PC-9 (cell line): ENCODE measurements around the gene IFITM10.

ENCODE experiments used
- EZH2 ChIP-seq: fragments of 200-600 bp; sonication (generic); IDR thresholded peaks from 2 replicates; pipeline ENCODE4 v1.8.0; 2017; ENCODE audit warnings: antibody characterized with exemption, low read depth
- TF ChIP-seq, protein P1 (sequence below): fragments of 200-600 bp; sonication (generic); conservative IDR thresholded peaks from 2 replicates; pipeline ENCODE4 v1.6.1; 2017; ENCODE audit warnings: mixed run types, antibody characterized with exemption, mild to moderate bottlenecking, moderate library complexity

DNA sequence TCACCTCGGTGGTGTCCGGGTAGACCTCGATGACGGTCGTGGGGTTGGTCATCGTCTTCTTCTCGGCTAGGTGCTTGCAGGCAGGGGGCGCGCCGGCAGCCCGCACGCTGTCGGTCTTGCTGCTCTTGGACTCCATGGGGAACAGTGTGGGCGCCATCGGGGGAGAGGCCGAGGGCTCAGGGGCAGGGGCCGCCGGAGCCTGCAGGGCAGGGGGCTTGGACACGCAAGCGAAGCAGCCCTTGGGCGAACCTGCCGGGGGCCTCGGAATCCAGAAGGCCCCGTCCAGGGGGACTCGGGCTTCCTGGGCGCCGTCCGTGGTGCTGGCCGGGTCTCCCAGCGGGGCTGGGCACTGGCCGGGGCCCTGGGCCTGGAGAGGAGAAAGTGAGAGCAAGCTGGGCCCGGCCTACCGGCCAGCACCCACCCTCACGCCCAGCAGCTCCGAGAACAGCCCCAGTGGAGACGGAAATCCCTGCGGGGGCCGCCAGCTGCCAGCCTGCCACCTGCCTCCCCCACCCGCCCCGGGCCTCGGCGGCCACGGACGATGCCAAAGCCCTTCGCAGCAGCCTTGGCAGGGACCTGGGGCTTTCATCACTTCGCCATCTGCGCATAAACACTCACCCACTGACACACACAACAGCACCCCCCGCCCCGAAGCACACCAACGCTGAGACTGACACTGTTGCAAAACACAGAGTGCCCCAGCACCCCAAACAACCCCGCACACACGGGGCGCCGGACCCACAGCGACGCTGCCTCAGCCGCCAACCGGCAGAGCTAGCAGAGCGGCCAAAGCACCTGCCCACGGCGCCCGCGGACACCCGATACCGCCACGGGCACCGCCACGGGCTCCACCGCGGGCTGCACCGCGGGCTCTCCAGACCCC lies 2.4 kb downstream of the IFITM10 start:
- TF ChIP-seq, protein P1, sequence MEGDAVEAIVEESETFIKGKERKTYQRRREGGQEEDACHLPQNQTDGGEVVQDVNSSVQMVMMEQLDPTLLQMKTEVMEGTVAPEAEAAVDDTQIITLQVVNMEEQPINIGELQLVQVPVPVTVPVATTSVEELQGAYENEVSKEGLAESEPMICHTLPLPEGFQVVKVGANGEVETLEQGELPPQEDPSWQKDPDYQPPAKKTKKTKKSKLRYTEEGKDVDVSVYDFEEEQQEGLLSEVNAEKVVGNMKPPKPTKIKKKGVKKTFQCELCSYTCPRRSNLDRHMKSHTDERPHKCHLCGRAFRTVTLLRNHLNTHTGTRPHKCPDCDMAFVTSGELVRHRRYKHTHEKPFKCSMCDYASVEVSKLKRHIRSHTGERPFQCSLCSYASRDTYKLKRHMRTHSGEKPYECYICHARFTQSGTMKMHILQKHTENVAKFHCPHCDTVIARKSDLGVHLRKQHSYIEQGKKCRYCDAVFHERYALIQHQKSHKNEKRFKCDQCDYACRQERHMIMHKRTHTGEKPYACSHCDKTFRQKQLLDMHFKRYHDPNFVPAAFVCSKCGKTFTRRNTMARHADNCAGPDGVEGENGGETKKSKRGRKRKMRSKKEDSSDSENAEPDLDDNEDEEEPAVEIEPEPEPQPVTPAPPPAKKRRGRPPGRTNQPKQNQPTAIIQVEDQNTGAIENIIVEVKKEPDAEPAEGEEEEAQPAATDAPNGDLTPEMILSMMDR = no peak
- TF ChIP-seq EZH2 = no peak
